Activated naive CD8-positive, alpha-beta T cell treated with anti-CD3 and anti-CD28 coated beads, Interleukin-2, amount 50 U/mL, for 16 hours (primary cell): Measurements from ENCODE around the gene SGSM2.

Experiments used
- DNase-seq: peaks from one replicate; pipeline ENCODE4 v3.0.0-alpha.2; 2020; ENCODE audit warnings: low read depth, low spot score

Gene SGSM2

DNA sequence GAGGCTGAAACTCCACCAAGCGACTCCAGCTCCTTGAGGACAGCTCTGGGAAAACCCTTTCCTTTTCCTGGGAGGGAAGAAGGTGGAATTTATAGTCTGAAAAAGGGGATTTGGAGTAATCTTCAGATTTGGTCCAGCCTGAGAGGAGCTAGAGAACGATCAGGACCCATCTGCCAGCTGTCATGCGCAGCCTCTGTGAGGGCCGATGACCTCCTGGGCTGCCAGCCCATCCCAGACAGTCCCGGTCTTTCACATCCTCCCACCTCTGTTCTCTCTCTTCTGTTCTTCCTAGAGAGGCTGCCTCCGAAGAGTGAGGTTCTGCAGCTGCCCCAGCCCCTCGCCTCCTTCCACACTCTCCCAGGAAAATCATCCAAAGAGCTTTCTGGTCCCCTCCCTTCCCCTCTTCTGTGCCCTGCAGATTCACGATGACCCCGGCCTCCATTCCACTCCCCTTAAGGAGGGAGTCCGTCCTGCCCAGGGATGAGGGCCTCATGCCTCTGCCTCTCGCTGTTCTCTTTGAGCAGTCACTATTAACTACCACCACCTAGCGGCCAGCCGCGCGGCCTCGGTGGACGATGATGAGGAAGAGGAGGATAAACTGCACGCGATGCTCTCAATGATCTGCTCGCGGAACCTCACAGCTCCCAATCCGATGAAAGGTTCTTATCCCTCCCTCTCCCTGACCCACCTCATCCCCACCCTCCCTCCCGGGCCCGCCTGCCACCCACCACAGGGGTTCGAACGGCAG, 29.6 kb downstream of the SGSM2 start:
- no peak for DNase-seq

DNA sequence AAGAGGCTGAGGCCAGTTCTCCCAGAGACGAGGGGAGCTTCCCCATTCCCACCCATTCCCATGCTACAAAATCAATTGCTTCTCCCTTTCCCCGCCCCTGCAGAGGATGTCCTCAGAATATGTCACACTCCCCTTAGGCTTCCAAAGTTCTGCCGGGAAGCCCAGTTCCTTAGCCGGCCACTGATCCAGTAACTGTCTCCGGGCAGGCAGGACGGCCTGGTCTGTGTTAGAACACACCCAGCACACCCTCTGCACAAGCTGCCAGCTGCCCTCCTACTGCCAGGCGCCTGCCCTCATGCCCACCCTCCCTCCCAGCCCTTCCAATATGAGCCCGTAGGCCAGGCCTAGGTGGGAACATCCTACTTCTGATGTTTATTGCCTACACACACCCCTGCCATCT, 31.1 kb downstream of the SGSM2 start:
- DNase-seq, result no peak

DNA sequence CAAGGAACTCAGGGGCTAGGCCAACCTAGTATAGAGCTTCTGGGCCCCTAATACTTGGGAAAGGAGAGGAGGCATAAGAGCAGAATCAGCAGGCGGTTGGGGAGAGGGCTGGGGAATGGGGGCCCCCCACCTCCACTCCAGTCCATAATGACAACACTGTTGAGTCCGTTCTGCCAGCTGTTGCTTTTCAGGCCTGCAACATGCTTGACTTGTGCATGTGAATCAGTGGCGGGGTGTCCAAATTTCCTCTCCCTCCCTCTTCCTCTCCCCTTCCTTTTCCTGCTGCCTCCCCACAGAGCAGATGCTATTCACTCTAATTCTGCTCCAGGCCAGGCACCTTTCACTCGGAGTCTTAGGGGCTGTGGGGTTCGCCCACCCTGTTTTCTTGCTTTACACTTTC, 31.7 kb downstream of the SGSM2 start:
- no peak for DNase-seq

DNA sequence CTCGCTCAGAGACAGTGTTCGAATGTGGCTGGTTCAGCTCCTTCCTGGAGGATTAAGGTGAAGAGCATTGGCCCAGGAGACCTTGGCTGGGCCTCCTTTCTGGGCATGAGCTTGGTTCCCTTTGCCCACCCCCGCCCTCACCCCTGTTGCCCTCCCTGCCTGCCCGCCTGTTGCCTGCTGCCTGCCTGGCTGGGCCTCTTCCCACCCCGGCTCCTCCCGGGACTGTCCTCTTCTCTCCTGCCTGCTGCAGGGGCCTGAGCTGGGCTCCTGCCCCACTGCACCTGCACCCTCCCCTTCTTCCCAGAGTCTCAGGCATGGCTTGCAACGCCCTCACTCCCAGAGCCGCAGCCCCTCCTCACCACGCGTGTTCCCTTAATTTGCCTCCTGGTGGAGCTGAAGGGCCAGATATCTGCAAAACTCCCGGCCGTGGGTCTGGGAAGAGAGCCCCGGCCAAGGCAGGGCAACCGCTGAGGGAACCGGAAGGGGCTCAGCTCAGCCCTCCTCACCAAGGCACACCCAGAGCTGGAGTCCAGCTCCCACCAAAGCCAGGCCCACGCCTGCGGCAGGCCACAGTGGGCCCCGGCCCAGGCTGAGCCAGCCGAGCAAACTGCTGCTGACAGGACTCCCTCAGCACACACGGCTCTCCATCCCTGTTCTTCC, 32.4 kb downstream of the SGSM2 start:
- DNase-seq, result no peak

DNA sequence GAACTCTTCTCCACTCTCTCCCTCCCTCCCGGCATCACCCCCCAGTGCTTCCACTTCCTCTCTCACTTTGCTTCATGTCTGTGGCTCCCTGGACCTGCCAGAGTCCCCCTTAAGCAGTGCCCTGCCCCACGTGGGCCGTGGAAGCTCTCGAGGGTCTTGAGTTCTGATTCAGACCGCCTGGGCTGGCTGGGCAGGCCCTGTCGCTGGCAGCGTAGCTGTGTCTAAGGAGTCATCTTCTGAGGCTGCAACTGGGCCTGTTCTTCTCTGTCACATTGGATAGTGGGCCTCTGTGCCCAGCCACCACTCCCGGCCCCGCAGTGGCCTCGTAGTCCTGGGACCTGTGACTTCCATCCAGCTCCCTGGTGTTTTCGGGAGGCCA, 32.9 kb downstream of the SGSM2 start:
- no peak for DNase-seq

DNA sequence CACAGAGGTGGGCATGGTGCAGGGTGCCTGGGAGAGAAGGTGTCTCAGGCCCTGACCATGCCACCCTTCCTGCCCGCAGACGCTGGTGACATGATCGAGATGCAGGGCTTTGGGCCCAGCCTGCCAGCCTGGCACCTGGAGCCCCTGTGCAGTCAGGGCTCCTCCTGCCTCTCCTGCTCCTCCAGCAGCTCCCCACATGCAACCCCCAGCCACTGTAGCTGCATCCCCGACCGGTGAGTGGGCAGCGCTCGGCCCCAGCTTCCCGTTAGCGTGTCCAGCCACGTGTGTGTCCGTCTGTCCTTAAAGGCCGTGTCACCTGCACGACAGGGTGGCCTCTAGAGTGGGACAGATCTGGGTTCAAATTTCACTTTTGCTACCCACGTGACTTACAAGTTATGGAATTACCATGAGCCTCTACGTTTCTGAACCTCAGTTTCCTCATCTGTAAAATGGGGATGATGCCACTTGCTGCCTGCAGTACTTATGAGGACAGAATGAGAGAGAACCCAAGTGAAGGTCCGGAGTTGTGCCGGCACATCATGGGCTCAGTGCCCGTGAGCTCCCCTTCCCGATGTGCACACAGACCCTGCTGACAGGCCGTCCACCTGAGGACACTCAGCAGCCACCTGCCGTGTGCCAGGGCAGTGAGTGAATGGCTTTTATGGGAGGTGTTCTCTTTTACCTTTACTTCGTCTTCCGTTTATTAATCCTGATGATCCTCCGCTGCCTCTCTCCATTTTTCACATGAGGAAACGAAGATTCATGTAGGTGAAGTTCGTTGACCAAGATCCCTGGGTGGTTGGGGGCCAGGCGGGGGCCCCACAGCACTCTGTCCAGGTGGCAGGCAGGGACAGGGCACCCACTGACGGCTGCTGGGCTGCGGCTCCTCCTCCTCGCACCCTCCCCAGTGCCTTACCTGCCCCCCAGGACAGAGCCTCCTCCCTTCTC, 34.2 kb downstream of the SGSM2 start:
- DNase-seq, result no peak

DNA sequence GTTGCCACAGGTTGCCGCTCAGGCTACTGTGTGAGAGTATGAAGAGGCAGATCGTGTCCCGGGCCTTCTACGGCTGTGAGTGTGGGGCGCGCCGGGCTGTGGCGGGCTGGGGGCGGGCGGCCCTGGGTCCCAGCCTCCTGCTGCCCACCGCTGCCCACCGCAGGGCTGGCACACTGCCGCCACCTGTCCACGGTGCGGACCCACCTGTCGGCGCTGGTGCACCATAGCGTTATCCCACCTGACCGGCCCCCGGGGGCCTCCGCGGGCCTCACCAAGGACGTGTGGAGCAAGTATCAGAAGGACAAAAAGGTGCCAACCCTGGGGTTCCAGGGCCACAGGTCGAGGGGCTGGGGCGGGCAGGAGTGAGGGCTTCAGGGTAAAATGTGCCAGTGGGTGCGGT, 34.9 kb downstream of the SGSM2 start:
- DNase-seq, result no peak

DNA sequence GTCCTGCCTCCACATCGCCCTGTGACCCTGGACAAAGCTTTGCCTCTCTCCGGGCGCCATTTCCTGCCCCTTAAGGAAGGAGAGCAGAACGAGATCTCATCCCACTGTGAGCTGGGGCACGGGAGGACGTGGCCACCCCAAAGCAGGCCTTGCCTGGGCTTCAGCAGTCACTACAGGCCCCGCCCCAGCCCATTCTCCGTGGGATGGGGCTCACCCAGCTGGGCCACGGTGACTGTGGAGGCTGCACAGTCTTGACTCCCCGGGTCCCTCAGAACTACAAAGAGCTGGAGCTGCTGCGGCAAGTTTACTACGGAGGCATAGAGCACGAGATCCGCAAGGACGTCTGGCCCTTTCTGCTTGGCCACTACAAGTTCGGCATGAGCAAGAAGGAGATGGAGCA, 35.4 kb downstream of the SGSM2 start:
- DNase-seq, result no peak

DNA sequence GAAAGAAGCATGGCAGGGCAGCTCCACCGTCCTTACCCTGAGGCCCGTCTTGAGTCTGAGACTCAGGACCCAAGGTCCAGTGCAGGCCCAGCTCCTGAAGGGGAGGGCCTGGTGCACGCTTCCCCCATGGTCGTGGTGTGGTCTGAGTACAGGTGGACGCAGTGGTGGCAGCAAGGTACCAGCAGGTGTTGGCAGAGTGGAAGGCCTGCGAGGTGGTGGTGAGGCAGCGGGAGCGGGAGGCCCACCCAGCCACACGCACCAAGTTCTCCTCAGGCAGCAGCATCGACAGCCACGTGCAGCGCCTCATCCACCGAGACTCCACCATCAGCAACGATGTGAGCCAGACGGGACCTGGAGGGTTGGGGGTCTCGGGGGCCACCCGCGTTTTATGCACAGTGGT, 35.9 kb downstream of the SGSM2 start:
- no peak for DNase-seq

DNA sequence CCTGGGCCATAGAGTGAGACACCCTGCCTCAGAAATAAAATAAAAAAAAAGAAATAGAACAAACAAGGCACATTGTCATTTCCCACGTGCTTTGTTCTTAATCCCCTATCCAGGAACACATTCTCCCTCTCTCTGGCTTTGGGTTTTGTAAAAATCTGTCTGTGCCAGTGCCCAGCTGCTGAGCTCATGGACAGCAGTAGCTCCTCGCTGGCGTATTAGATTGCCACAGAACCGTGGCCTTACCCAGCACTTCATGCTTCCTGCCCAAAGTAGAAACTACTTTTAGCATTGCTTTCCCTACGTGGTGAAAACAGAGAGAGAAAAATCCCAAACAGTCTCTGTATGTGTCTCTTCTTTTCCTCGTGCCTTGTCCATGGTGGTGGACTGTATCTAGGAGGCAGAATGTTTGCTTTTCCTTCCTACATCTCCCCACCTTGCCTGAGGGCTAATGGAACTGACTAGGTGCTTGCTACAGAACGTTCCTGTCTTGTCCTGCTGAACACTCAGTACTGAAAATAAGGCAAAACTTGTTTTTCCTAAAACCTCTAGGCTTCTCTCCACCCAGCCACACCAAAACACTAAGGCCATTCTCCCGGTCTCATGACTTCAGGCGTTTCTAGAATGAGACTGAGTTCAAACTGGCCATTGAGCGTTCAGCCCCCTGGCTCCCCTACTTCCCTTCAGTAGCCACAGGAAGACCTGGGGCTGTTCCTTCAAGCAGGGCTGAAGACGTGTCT, 37.4 kb downstream of the SGSM2 start:
- no peak for DNase-seq

DNA sequence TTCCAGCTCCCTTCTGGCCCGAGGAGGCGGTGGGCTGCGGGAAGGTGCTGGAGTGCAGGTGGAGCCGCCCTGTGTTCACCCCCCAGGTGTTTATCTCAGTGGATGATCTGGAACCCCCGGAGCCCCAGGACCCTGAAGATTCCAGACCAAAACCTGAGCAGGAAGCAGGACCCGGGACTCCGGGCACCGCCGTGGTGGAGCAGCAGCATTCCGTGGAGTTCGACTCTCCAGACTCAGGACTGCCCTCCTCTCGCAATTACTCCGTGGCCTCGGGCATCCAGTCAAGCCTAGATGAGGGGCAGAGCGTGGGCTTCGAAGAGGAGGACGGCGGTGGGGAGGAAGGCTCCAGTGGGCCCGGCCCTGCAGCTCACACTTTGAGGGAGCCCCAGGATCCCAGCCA, 38.1 kb downstream of the SGSM2 start:
- DNase-seq, result no peak

DNA sequence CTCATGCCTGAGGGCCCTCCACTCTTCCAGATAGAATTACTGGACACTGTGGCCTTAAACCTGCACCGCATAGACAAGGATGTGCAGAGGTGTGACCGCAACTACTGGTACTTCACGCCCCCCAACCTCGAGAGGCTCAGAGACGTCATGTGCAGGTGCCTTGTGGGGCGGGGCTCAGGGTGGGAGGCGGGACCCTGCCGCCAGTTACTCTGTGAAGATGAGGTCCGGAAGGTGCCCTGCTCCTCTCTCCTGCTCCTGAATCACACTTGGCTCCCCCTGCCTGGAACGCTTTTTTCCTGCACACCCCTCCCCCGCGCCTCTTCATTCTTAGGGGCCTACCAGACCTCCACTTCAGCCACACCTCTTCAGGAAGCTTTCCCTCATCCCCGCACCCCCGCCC, 38.8 kb downstream of the SGSM2 start:
- no peak for DNase-seq

DNA sequence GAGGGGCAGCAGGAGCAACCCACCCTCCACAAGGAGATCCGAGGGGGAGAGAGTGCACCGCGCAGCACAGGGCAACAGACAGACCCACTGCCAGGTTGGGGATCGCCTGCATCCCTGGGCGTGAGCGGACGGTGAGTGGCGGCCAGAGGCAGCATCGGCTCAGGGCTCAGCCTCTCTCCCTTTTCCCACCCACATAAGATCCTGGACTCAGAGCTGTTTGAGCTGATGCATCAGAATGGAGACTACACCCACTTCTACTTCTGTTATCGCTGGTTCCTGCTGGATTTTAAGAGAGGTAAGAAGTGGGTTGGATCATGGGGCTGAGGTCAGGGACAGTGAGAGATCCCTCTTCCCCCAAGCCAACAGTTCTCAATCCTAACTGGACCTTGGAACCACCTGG, 40.4 kb downstream of the SGSM2 start:
- no peak for DNase-seq

DNA sequence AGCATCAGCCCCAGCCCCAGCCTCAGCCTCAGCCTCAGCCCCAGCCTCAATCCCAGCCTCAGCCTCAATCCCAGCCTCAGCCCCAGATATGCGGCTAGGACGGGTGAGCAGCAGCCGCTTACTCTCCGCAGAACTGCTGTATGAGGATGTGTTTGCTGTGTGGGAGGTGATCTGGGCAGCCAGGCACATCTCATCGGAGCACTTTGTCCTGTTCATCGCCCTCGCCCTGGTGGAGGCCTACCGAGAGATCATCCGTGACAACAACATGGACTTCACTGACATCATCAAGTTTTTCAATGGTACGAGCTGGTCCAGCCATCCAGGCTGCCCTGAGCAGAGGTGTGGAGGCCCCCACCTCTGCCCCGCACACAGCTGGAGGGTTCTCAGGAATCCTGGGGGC, 41.6 kb downstream of the SGSM2 start:
- no peak for DNase-seq

DNA sequence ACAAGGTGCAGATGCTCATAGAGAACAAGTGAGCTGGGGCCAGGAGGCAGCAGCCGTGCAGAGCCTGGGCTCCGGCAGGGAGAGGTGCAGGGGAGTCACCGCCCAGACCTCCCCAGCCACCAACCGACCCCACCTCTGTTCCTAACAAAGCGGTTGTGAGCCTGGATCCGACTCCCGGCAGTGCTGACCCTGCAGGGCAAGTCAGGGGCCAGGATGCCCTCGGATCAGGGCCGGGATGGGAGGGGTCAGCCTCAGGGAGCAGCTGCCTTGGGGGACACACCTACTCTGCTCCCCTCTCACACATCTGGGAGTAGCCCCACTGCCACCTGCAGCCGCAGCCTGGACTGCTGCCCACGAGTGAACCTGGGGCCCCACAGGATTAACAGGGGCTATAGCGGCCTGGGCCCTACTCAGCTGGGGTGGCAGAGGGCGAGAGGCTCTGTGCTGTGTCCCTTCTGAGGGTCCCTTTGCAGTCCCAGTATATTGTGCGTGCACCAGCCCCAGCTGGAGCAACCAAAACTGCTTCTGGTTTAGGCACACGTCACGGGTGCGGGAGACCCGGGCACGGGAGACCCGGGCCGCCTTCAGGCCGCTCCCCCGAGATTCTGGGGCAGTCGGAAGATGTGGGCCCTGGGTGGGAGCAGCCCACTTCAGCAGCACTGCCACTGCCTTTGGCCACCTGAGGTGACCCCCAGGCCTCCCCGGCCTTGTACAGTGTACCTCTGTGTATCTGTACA, 42.4 kb downstream of the SGSM2 start:
- DNase-seq, result no peak

DNA sequence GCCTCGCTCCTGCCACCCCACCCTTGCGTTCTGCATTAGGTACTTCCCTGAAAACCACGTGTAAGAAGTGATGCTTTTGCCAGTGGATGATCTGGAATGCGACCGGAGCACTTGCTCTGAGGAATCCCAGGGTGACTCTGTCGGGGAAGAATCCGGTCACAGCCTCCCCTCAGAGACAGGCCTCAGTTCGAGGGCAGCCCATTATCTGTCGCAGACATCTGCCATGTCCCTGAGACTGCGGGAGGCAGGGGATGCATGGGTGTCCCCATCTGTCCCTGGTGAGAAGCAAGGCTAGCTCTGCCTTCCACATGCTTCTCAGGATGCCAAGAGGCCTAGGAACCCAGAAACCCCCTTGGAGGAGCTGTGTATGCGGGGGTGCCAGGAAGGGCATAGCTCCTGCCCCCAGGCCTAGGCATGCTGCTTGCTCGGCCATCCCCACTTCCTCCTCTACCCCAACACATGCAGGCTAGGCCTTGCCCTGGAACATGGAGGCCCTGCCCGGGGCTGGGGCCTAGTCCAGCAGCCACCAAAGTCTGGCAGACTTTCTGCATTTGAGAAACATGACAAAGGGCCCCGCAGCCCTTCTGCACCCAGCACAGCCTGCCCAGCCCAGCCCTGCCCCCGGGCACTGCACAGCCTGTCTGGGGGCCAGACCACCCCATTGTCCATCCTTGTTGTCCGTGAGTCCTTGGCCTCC, 43.1 kb downstream of the SGSM2 start:
- DNase-seq, result no peak

DNA sequence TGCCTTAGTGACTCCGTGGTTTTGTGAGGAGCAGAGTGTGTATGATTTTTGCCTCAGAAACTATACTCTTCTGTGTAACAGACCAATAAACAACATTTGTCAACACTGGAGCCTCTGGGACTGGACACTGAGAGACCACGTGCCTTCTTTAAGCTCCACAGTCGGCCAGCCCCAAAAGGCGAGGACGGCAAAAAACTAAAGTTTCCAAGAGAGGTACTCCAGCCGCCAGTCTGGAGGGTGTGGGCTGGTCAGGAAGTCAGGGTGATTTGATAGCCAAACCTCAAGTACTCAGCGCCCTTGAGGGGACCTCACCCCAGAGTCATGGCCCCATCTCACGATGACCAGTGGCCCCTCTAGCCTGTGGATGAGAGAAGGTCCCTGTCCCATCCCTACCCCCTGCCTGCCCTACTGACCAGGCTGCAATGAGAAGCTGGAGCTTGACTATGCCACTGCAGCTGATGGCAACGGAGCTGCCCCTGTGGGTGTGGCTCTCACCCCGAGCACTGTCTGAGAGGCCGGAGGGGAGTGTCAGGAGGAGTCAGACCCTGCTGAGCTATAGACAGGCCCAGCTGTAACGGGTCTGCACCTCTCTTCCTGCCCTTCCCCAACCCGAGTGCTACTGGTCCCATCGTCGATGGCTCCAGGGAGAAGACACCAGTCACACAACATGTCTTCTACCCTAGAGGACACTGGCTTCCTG, 43.8 kb downstream of the SGSM2 start:
- no peak for DNase-seq

DNA sequence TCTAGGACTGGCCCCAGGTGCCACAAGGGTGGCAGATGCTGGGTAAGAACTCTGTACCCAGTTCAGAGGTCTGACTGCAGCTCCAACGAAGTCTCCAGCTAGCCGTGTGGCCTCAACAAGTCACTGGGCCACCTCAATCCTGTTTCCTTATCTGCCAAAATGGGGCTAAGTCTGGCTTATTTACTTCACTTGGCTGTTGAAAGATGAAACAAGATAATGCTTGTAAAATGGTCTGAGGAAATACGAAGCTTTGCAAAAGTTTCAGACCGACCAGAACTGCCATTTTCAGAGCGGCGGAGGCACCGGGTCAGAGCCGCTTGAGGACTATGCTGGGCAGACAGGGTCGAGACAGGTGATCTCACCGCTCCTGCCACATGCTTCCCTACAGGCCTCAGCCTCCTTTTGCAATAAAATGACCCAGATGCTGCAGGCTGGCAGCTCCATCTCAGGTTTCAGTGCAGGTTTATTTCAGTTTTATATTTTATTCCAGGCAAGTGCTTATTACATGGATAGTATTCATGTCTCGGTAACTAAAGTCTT, 46.4 kb downstream of the SGSM2 start:
- DNase-seq, result no peak

DNA sequence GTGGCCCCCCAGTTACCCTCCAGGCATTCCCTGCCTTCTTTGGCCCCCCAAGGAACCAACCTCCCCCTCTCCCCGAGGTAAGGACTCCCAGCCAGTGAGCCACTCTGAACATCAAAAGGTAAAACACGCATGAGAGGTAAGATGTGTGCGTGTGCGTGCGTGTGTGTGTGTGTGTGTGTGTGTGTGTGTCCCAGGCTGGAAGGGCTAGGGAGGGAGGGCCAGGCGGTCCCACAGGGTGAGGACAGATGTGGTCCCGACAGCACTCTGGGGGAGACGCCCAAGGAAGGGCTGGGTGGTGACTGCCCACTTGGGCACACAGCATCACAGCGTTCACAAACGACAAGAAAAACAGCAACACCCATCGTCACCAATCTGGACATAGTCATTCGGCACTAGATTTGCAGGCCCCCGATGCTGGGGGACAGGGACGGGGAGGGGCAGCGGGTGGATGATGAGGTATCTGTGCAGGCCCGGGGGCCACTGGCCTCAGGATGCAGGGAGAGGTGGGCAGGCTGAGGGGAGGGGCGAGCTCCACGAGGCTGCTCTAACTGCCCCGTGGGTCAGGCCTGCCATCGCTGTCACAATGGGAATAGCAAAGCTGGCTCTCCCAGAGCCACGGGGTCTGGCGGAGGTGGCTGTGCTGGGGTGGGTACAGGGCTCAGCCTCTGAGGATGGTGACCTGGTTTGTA, 47.3 kb downstream of the SGSM2 start:
- no peak for DNase-seq
